ENCODE measurements around the gene BANF2. TPM values are rescaled to one million over a fixed set of nuclear protein-coding genes. Genes with fewer than 3 reads are reported as not detected.

BANF2 gene
- total and polyA plus RNA-seq, 2 of the 8 experiments (the other 6 are each of a cell fraction or from before 2014, with no cell fraction given), result not detected

DNA sequence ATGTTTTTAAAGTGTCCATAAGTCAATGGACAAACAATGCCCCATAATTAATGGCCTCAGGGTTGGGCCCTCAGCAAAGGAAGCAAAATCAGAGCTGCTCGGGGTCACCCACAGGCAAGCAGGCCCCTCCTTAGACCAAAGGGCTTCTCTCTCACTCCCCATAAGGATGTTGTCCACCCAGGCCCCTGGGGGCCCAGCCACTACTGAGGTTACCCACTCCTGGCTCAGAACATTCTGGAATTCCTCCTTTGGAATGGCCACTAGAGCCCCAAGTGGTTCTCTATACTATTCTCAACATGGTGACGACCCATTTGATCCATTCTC, 50.9 kb downstream of the BANF2 start (continued):
- TF ChIP-seq, protein P1, sequence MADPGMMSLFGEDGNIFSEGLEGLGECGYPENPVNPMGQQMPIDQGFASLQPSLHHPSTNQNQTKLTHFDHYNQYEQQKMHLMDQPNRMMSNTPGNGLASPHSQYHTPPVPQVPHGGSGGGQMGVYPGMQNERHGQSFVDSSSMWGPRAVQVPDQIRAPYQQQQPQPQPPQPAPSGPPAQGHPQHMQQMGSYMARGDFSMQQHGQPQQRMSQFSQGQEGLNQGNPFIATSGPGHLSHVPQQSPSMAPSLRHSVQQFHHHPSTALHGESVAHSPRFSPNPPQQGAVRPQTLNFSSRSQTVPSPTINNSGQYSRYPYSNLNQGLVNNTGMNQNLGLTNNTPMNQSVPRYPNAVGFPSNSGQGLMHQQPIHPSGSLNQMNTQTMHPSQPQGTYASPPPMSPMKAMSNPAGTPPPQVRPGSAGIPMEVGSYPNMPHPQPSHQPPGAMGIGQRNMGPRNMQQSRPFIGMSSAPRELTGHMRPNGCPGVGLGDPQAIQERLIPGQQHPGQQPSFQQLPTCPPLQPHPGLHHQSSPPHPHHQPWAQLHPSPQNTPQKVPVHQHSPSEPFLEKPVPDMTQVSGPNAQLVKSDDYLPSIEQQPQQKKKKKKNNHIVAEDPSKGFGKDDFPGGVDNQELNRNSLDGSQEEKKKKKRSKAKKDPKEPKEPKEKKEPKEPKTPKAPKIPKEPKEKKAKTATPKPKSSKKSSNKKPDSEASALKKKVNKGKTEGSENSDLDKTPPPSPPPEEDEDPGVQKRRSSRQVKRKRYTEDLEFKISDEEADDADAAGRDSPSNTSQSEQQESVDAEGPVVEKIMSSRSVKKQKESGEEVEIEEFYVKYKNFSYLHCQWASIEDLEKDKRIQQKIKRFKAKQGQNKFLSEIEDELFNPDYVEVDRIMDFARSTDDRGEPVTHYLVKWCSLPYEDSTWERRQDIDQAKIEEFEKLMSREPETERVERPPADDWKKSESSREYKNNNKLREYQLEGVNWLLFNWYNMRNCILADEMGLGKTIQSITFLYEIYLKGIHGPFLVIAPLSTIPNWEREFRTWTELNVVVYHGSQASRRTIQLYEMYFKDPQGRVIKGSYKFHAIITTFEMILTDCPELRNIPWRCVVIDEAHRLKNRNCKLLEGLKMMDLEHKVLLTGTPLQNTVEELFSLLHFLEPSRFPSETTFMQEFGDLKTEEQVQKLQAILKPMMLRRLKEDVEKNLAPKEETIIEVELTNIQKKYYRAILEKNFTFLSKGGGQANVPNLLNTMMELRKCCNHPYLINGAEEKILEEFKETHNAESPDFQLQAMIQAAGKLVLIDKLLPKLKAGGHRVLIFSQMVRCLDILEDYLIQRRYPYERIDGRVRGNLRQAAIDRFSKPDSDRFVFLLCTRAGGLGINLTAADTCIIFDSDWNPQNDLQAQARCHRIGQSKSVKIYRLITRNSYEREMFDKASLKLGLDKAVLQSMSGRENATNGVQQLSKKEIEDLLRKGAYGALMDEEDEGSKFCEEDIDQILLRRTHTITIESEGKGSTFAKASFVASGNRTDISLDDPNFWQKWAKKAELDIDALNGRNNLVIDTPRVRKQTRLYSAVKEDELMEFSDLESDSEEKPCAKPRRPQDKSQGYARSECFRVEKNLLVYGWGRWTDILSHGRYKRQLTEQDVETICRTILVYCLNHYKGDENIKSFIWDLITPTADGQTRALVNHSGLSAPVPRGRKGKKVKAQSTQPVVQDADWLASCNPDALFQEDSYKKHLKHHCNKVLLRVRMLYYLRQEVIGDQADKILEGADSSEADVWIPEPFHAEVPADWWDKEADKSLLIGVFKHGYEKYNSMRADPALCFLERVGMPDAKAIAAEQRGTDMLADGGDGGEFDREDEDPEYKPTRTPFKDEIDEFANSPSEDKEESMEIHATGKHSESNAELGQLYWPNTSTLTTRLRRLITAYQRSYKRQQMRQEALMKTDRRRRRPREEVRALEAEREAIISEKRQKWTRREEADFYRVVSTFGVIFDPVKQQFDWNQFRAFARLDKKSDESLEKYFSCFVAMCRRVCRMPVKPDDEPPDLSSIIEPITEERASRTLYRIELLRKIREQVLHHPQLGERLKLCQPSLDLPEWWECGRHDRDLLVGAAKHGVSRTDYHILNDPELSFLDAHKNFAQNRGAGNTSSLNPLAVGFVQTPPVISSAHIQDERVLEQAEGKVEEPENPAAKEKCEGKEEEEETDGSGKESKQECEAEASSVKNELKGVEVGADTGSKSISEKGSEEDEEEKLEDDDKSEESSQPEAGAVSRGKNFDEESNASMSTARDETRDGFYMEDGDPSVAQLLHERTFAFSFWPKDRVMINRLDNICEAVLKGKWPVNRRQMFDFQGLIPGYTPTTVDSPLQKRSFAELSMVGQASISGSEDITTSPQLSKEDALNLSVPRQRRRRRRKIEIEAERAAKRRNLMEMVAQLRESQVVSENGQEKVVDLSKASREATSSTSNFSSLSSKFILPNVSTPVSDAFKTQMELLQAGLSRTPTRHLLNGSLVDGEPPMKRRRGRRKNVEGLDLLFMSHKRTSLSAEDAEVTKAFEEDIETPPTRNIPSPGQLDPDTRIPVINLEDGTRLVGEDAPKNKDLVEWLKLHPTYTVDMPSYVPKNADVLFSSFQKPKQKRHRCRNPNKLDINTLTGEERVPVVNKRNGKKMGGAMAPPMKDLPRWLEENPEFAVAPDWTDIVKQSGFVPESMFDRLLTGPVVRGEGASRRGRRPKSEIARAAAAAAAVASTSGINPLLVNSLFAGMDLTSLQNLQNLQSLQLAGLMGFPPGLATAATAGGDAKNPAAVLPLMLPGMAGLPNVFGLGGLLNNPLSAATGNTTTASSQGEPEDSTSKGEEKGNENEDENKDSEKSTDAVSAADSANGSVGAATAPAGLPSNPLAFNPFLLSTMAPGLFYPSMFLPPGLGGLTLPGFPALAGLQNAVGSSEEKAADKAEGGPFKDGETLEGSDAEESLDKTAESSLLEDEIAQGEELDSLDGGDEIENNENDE (IDR thresholded peaks at IDR 0.05; ENCODE audit: insufficient replicate concordance, low read length), result no peak
- TF ChIP-seq SIX5 (IDR thresholded peaks at IDR 0.05; ENCODE audit: low read depth, low read length) (no peak), SIN3A (conservative IDR thresholded peaks at IDR 0.05 in 1 of 2, IDR thresholded peaks at IDR 0.05 in 1 of 2; ENCODE audit: low read depth in 1 of 2, low read length in 2 of 2) (no peak), SAP30 (IDR thresholded peaks at IDR 0.05; ENCODE audit: insufficient read depth, insufficient replicate concordance, low read length) (no peak)
